Measurements from ENCODE around the gene XYLT1. TPM values are rescaled to one million over a fixed set of nuclear protein-coding genes. Genes with fewer than 3 reads are reported as not detected.

Gene XYLT1
- total RNA-seq, 3 donors from 2014 or later = 23.1 to 44.0 (median 34.1) TPM

GRCh38 chr16:17230932-17231581 lies 239.7 kb downstream of the XYLT1 start:
- no peak for TF ChIP-seq CTCF (IDR thresholded peaks at IDR 0.05)
- Histone ChIP-seq H3K9me3 (no peaks in the 10 kb centered on the region), H3K36me3 (ENCODE audit: low read depth) (no peaks in the 10 kb centered on the region), H3K4me3 (no peak overlapping the region), H3K4me1 (ENCODE audit: low read depth) (no peaks in the 10 kb centered on the region)
- ATAC-seq = no peak
- intact Hi-C loops (cut with DNase I, micrococcal nuclease) = no loop called here
- no peak for DNase-seq

GRCh38 chr16:17229766-17230165 lies 241.0 kb downstream of the XYLT1 start:
- Histone ChIP-seq H3K36me3 (ENCODE audit: low read depth) (no peaks in the 10 kb centered on the region), H3K9me3 (no peaks in the 10 kb centered on the region), H3K4me3 (no peak overlapping the region), H3K4me1 (ENCODE audit: low read depth) (no peaks in the 10 kb centered on the region)
- intact Hi-C loops (cut with DNase I, micrococcal nuclease) = no loop called here
- TF ChIP-seq CTCF (IDR thresholded peaks at IDR 0.05) = no peak
- DNase-seq = no peak
- no peak for ATAC-seq

- ATAC-seq (no peak), DNase-seq (no peak)
- intact Hi-C loops (cut with DNase I, micrococcal nuclease) = no loop called here
- no peak for TF ChIP-seq CTCF (IDR thresholded peaks at IDR 0.05)
- Histone ChIP-seq H3K4me1 (ENCODE audit: low read depth) (no peaks in the 10 kb centered on the region), H3K4me3 (no peak overlapping the region), H3K36me3 (ENCODE audit: low read depth) (no peaks in the 10 kb centered on the region), H3K9me3 (no peaks in the 10 kb centered on the region)
Observed at GRCh38 chr16:17229131-17229530, 241.6 kb downstream of the XYLT1 start.

GRCh38 chr16:17228708-17229055 lies 242.1 kb downstream of the XYLT1 start:
- H3K9me3 ChIP-seq = no peaks in the 10 kb centered on the region
- H3K4me3 ChIP-seq = no peak overlapping the region
- no peaks in the 10 kb centered on the region for H3K36me3 ChIP-seq (ENCODE audit: low read depth)
- H3K4me1 ChIP-seq (ENCODE audit: low read depth) = no peaks in the 10 kb centered on the region
- ATAC-seq (no peak), DNase-seq (no peak)
- no peak for TF ChIP-seq CTCF (IDR thresholded peaks at IDR 0.05)
- intact Hi-C loops (cut with DNase I, micrococcal nuclease) = no loop called here

GRCh38 chr16:17228048-17228707 lies 242.6 kb downstream of the XYLT1 start:
- H3K9me3 ChIP-seq = no peaks in the 10 kb centered on the region
- H3K4me3 ChIP-seq = no peak overlapping the region
- H3K4me1 ChIP-seq (ENCODE audit: low read depth) = no peaks in the 10 kb centered on the region
- intact Hi-C loops (cut with DNase I, micrococcal nuclease) = no loop called here
- H3K36me3 ChIP-seq (ENCODE audit: low read depth) = no peaks in the 10 kb centered on the region
- TF ChIP-seq CTCF (IDR thresholded peaks at IDR 0.05) = no peak
- ATAC-seq (no peak), DNase-seq (no peak)
